PFSK-1 (cell line): Measurements from ENCODE around the gene BMP7.

ENCODE experiments used
- POLR2AphosphoS5 ChIP-seq: IDR thresholded peaks from 2 replicates; pipeline ENCODE4 v1.6.1; 2012; ENCODE audit warnings: low read depth, mild to moderate bottlenecking, control low read depth, low read length, moderate library complexity
- SIN3A ChIP-seq: IDR thresholded peaks from 2 replicates; pipeline ENCODE4 v1.6.1; 2012; ENCODE audit warnings: mild to moderate bottlenecking, low read length, moderate library complexity, borderline replicate concordance; ENCODE audit not compliant: insufficient read depth
- TAF1 ChIP-seq: IDR thresholded peaks from 2 replicates; pipeline ENCODE4 v1.6.1; 2012; ENCODE audit warnings: low read length, control low read depth, borderline replicate concordance; ENCODE audit not compliant: insufficient read depth
- TF ChIP-seq, protein P1 (sequence below), 2 experiments: IDR thresholded peaks; 2 replicates each; pipeline versions ENCODE4 v1.6.1 to v1.8.0; 2011 to 2012; ENCODE audit warnings: low read depth in 2 of 2, low read length in 2 of 2, control low read depth in 1 of 2, inconsistent platforms in 1 of 2, mild to moderate bottlenecking in 1 of 2, moderate library complexity in 1 of 2; ENCODE audit not compliant: insufficient read depth in 1 of 2

- TF ChIP-seq TAF1: no peak
- TF ChIP-seq, protein P1, sequence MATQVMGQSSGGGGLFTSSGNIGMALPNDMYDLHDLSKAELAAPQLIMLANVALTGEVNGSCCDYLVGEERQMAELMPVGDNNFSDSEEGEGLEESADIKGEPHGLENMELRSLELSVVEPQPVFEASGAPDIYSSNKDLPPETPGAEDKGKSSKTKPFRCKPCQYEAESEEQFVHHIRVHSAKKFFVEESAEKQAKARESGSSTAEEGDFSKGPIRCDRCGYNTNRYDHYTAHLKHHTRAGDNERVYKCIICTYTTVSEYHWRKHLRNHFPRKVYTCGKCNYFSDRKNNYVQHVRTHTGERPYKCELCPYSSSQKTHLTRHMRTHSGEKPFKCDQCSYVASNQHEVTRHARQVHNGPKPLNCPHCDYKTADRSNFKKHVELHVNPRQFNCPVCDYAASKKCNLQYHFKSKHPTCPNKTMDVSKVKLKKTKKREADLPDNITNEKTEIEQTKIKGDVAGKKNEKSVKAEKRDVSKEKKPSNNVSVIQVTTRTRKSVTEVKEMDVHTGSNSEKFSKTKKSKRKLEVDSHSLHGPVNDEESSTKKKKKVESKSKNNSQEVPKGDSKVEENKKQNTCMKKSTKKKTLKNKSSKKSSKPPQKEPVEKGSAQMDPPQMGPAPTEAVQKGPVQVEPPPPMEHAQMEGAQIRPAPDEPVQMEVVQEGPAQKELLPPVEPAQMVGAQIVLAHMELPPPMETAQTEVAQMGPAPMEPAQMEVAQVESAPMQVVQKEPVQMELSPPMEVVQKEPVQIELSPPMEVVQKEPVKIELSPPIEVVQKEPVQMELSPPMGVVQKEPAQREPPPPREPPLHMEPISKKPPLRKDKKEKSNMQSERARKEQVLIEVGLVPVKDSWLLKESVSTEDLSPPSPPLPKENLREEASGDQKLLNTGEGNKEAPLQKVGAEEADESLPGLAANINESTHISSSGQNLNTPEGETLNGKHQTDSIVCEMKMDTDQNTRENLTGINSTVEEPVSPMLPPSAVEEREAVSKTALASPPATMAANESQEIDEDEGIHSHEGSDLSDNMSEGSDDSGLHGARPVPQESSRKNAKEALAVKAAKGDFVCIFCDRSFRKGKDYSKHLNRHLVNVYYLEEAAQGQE (IDR thresholded peaks at IDR 0.05; ENCODE audit: insufficient read depth in 1 of 2, low read depth in 2 of 2, low read length in 2 of 2): no peak
- TF ChIP-seq SIN3A: no peak
- TF ChIP-seq POLR2AphosphoS5: no peak
Measured at GRCh38 chr20:57257701-57258453, 8.6 kb downstream of the BMP7 start.
